ENCODE measurements around the gene ZNRF1. TPM values are rescaled to one million over a fixed set of nuclear protein-coding genes. Genes with fewer than 3 reads are reported as not detected.
A peak's percentile ranks its signal among the peaks of the same experiment; 100 is the strongest.

The ZNRF1 gene
- total RNA-seq, 2 donors from 2014 or later, result 44.9 to 46.1 TPM

DNA sequence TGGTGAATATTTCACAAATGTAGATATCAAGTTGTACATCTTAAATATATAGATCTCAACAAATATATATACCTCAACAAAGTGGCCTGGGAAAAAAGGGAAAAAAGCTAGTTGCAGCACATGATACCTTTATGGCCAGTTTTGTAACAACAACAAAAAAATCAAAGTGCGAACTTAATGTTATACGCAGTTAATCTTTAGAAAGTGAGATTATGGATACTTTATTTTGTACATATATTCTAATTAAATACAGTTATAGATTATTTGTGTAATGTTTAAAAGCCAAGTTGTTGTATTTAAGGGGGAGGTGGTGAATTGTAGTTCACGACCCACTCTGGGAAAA is 149.1 kb downstream of the ZNRF1 start:
- Histone ChIP-seq H3K9me3 (ENCODE audit: control insufficient read depth, low read length) (peaks cover 27% of the 10 kb centered on the region), H3K4me3 (ENCODE audit: low read length) (peak overlapping the region; percentile 99), H3K4me1 (ENCODE audit: control insufficient read depth, insufficient read depth, low read length) (no peaks in the 10 kb centered on the region), H3K36me3 (ENCODE audit: control insufficient read depth, insufficient read depth, low read length) (peaks cover 18% of the 10 kb centered on the region), H3K27me3 (ENCODE audit: control insufficient read depth, insufficient read depth, low read length, poor library complexity, severe bottlenecking) (no peaks in the 10 kb centered on the region), H3K27ac (ENCODE audit: low read depth, low read length) (no peak overlapping the region), H3K9ac (ENCODE audit: extremely low read depth, low read length, poor library complexity, severe bottlenecking) (no peak overlapping the region)
- DNase-seq, result no peak
- H3K4me1 Mint-ChIP-seq, result peaks cover 2% of the 10 kb centered on the region
- no peaks in the 10 kb centered on the region for H3K27me3 Mint-ChIP-seq (ENCODE audit: insufficient read depth)
- 0 to 50% methylated on average over 1 to 2 of the region's 3 CpGs for WGBS, 2 experiments (ENCODE audit: insufficient coverage in 1 of 2, insufficient read length in 1 of 2)
- peaks cover 40% of the 10 kb centered on the region for H3K9me3 Mint-ChIP-seq
- TF ChIP-seq, protein P1, sequence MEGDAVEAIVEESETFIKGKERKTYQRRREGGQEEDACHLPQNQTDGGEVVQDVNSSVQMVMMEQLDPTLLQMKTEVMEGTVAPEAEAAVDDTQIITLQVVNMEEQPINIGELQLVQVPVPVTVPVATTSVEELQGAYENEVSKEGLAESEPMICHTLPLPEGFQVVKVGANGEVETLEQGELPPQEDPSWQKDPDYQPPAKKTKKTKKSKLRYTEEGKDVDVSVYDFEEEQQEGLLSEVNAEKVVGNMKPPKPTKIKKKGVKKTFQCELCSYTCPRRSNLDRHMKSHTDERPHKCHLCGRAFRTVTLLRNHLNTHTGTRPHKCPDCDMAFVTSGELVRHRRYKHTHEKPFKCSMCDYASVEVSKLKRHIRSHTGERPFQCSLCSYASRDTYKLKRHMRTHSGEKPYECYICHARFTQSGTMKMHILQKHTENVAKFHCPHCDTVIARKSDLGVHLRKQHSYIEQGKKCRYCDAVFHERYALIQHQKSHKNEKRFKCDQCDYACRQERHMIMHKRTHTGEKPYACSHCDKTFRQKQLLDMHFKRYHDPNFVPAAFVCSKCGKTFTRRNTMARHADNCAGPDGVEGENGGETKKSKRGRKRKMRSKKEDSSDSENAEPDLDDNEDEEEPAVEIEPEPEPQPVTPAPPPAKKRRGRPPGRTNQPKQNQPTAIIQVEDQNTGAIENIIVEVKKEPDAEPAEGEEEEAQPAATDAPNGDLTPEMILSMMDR (conservative IDR thresholded peaks at IDR 0.05), result no peak
- H3K27ac Mint-ChIP-seq, result no peak overlapping the region
- H3K36me3 Mint-ChIP-seq (ENCODE audit: low read depth), result peaks cover 29% of the 10 kb centered on the region
- H3K4me3 Mint-ChIP-seq, result peak overlapping the region; percentile 70

DNA sequence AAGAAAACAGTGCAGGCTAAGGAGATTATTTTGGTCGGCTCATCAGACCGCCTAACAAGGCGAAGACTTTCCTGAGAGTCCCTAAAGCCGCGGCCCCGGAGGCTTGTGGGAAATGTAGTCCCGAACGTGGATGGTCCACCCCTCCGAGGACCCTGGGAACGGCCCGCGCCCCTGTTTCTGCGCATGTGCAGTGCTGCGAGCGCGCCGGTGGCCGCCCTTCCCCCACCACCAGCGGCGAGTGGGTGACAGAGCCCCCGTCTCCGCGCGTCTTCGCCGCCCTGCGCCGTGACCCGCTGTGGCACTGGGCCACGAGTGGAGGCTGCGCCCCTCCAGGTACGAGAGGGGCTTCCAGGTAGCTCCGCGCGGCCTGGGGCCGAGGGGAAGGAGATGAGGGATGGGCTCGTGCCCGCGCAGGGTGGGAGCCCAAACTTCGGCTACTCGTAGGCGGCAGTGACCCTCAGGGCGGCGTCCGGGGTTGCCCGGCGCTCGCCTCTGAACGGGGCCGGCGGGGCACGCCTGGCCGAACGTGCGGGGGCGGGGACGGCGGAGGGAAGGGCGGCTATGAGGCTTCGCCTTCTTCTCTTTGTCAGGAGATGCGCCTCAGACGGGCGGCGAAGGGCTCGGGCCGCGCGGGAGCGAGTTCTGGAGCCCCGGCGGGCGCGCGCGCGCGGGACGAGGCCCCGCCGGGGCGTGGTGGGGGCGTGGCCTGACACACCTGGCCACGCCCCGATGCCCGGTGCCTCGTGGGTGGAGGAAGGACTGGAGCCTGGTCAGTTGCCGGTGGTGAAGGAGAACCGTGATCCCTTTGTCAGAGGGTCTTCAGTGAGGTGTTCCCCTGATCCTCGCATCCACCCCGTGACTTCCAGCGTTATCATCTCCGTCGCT is 149.7 kb downstream of the ZNRF1 start, which contains the start of gene ZFP1:
Gene ZFP1, plus strand, starts transcription at position 214 of the 885 bp plus-strand sequence. CDS start 4,428 bp downstream, outside the sequence.
- Histone ChIP-seq H3K9ac (ENCODE audit: extremely low read depth, low read length, poor library complexity, severe bottlenecking) (peak within 1 kb of the TSS; percentile 70), H3K27me3 (ENCODE audit: control insufficient read depth, insufficient read depth, low read length, poor library complexity, severe bottlenecking) (no peaks in the 10 kb centered on the region), H3K36me3 (ENCODE audit: control insufficient read depth, insufficient read depth, low read length) (peaks cover 24% of the 10 kb centered on the region), H3K9me3 (ENCODE audit: control insufficient read depth, low read length) (peaks cover 33% of the 10 kb centered on the region), H3K4me3 (ENCODE audit: low read length) (peak within 1 kb of the TSS; percentile 99), H3K27ac (ENCODE audit: low read depth, low read length) (peak within 1 kb of the TSS; percentile 98), H3K4me1 (ENCODE audit: control insufficient read depth, insufficient read depth, low read length) (no peaks in the 10 kb centered on the region)
- TF ChIP-seq, protein P1 (conservative IDR thresholded peaks at IDR 0.05), result no peak
- 0 to 5% methylated on average over 14 to 93 of the region's 93 CpGs for WGBS, 2 experiments (ENCODE audit: insufficient coverage in 1 of 2, insufficient read length in 1 of 2)
- H3K36me3 Mint-ChIP-seq (ENCODE audit: low read depth), result peaks cover 34% of the 10 kb centered on the region
- H3K27me3 Mint-ChIP-seq (ENCODE audit: insufficient read depth), result no peaks in the 10 kb centered on the region
- H3K9me3 Mint-ChIP-seq, result peaks cover 42% of the 10 kb centered on the region
- peak within 1 kb of the TSS; percentile 96 for H3K27ac Mint-ChIP-seq
- peaks cover 2% of the 10 kb centered on the region for H3K4me1 Mint-ChIP-seq
- DNase-seq, result peak; percentile 98
- H3K4me3 Mint-ChIP-seq, result peak within 1 kb of the TSS; percentile 70

DNA sequence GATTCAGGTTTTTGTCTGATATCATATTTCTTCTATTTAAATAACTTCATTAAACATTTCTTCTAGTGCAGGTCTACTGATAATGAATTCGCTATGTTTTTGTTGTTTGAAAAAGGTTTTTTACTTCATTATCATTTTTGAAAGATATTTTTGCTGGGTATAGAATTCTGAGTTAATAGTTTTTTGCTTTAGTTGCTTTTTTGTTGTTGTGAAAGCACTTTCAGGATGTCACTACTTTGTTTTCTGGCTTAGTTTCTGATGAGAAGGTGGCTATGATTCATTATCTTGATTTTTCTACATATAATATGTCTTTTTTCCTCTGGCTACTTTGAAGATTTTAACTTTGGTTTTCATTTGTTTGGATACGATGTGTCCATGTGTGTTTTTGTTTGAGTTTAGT is 153.0 kb downstream of the ZNRF1 start:
- H3K4me3 Mint-ChIP-seq, result no peak overlapping the region
- Histone ChIP-seq H3K4me1 (ENCODE audit: control insufficient read depth, insufficient read depth, low read length) (no peaks in the 10 kb centered on the region), H3K36me3 (ENCODE audit: control insufficient read depth, insufficient read depth, low read length) (peaks cover 52% of the 10 kb centered on the region), H3K27me3 (ENCODE audit: control insufficient read depth, insufficient read depth, low read length, poor library complexity, severe bottlenecking) (no peaks in the 10 kb centered on the region), H3K27ac (ENCODE audit: low read depth, low read length) (no peak overlapping the region), H3K4me3 (ENCODE audit: low read length) (peak overlapping the region; percentile 27), H3K9ac (ENCODE audit: extremely low read depth, low read length, poor library complexity, severe bottlenecking) (no peak overlapping the region), H3K9me3 (ENCODE audit: control insufficient read depth, low read length) (peaks cover 51% of the 10 kb centered on the region)
- H3K27ac Mint-ChIP-seq, result no peak overlapping the region
- no peak for DNase-seq
- 39% methylated on average over 2 of the region's 2 CpGs; no CpG with 5 or more reads in 1 of the 2 experiments for WGBS, 2 experiments (ENCODE audit: insufficient coverage in 1 of 2, insufficient read length in 1 of 2)
- H3K36me3 Mint-ChIP-seq (ENCODE audit: low read depth), result peaks cover 62% of the 10 kb centered on the region
- H3K9me3 Mint-ChIP-seq, result peaks cover 39% of the 10 kb centered on the region
- H3K27me3 Mint-ChIP-seq (ENCODE audit: insufficient read depth), result no peaks in the 10 kb centered on the region
- H3K4me1 Mint-ChIP-seq, result peaks cover 2% of the 10 kb centered on the region
- TF ChIP-seq, protein P1 (conservative IDR thresholded peaks at IDR 0.05), result no peak

All from endodermal cell (in vitro differentiated cells).